Measurements from ENCODE around the gene PITPNM2.

PITPNM2 gene

GRCh38 chr12:123150744-123151456 lies at the start of gene PITPNM2:
TSS of gene PITPNM2 (minus strand) at chr12:123151090. CDS start at chr12:123034590, 116,500 bp downstream.
- DNase-seq, result no peak

- no peak for DNase-seq
Observed at GRCh38 chr12:123200414-123200813, 49.5 kb upstream of the PITPNM2 start.

DNA sequence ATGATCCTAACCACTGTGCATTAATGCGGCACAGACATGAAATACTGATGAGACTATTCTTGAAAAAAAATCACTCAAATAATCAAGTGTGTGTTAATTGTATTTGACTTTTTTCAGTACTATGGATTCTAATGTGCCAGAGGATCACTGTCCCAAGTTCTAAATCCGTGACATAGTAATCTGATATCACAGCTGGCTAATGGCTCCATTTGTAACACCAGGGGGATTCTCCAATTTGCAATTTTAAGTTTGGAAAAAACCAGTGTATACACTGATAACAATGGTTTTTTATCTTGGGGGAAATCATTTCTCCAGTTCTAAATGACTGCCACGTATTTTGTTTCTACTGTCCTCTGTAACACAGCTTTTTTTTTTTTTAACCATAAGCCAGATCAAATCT lies 49.0 kb upstream of the PITPNM2 start:
- no peak for DNase-seq

GRCh38 chr12:123187637-123188036 lies 36.7 kb upstream of the PITPNM2 start:
- no peak for DNase-seq

GRCh38 chr12:123180171-123180570 lies 29.3 kb upstream of the PITPNM2 start:
- DNase-seq, result no peak

DNA sequence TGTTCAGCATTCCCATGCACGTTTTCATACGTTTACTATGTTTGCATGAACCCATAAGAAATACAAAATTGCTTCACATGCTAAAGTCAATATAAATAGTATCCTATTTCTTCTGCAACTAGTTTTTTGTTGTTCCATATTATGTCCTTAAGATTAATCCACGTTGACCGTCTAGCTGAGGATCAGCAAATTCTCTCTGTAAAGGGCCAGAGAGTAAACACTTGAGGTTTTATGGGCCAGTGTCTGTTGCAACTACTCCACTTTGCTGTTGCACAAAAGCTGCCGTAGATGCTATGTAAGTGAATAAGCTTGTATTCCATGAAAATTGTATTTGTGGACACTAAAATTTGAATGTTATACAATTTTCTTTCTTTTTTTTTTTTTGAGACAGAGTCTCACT lies 21.1 kb upstream of the PITPNM2 start:
- no peak for DNase-seq

- DNase-seq, result no peak
Observed at GRCh38 chr12:123167329-123167728, 16.4 kb upstream of the PITPNM2 start.

- DNase-seq, result no peak
Observed at GRCh38 chr12:123165537-123165936, 14.6 kb upstream of the PITPNM2 start.

DNA sequence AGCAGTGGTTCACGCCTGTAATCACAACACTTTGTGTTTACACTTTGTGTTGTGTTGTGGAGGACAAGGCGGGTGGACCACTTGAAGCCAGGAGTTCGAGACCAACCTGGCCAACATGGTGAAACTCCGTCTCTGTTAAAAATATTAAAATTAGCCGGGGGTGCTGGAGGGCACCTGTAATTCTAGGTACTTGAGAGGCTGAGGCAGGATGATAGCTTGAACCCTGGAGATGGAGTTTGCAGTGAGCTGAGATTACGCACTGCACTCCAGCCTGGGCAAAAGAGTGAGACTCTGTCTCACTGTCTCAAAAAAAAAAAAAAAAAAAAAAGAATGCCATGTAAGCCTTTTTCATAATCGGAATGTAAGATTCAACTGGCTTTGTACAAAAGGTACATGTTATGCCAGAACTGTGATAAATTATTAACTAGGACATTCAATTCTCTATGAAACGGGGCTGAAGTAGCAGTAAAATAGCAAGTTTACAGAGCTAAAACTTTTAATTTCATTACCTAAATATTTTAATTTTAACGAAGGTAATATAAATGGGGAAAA lies 13.9 kb upstream of the PITPNM2 start:
- no peak for DNase-seq

DNA sequence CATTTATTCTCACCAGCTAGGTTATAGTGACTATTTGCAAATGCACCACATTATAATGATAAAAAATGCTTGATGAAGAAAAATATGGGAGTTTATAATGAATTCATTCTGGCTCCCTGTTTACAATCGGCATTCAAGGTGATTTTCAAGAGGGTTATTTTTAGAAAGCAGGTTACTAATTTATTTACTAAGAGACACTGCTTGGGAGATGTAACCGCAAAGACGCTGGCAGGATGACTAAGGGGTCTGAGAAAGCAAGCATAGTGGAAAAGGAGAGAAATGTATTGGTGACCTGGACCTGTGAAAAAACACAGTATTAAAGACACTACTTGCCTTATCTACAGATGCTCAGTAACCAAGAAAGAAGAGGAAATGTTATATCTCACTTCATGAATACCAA lies 13.3 kb upstream of the PITPNM2 start:
- DNase-seq, result no peak

DNA sequence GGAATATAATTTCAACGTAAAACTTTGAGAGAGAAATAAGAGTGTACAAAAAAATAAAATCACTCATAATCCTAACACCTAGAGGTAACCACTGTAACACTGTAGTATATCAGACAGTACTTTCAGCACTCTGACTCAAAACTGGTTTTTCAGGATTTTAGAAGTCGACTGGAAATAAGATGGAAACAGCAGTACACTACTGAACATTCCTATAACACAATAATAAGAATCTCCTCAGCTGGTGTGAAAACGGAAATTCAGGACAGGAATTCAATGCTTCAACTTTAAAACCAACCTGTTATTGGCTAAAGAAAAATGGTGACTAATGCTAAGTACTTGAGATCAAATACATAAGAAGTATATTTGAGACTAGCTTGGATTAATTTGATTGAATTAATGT lies 12.3 kb upstream of the PITPNM2 start:
- DNase-seq, result no peak

DNA sequence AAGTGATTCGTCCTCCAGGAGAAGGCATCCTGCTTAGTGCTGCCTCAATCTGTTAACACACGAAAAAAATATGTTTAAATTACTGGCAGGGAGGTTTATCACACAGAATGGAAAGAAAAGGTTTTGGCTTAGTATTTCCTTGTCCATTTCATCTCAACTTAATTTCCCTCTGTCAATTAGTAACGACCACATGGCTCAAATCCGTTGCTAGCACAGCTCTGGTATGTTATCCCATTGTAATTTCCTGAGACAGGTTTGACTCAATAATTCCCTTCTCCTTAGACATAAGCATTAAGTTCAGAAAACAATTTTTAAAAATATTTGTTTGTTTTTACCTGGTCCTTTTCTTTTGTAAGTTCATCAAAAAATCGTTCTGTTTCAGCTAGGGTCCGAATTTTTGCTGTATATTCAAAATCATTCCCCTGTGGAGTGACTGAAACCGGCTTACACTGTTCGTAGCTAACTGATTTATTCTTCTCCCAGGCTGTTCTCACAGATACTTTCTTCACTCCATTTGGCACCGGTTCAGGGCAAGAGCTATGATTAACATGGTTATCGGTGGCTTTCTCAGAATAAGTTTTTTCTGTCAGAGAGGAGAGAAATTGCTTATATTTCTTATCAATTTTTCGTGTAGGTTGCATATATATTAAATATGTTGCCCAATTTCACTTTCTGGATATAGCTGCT lies 10.1 kb upstream of the PITPNM2 start:
- DNase-seq, result no peak

DNA sequence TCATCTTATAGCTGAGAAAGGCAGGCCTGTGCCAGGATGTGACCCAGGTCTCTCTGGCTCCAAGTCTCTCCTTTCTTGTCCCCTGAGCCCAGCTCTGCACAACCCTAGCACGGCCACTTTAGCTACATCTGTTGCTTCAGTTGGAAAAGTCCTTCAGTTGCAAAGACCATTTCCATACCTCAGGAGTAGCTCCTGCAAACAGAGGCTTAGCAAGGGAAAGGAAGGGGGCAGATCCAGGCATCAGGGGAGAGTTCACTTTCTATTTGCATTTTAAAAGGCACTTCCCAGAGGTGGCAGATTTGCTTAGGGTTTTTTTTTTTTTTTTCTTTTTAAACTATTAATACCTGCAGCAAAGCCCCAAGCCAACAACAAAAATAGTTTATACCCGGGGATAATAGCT lies 3.0 kb upstream of the PITPNM2 start:
- no peak for DNase-seq

GRCh38 chr12:123152833-123153232 lies 1.9 kb upstream of the PITPNM2 start:
- no peak for DNase-seq

DNA sequence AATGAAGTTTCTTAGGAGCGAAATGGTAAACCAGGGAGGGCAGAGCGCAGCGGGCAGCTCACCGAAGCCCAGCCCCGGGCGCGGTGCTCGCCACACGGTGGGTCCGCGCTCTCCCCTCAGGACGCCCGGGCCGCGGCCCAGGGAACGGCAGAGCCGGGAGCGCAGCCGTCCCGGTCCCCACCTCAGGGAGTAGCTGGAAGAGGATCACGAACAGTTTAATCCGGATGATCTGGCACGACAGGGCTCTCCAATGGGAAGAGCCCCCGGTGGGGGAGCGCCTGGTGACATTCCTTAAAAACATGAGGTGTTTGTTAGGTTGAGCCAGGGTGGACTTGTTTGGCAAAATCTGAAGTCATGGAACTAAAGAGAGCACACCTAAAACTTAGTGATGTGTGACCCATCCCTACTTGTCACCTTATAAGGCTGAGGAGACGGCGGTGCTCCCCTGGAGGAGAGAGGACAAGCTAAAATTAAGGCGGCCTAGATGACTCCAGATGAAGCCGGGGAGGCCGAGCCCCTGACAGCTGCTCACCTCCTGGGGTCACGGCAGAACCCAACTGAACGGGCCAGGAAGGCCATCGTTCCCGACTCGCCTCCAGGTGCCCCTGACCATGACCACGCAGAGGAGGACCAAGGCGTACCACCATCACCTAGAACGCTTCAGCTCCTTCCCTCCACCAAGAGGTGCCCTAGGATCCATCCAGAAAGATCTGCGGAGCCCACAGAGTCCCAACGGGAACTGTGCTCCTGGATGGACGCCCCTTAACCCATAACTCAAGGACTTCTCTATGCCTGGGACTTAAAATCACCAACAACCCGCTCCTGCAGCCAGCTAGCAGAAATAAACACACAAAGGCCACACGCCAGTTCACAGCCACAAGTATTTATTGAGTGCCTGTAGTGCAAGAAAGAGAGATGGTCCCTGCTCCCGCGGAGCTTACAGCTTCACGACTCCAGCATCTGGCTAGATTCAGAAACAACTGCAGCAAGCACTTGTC lies 866 bp upstream of the PITPNM2 start:
- no peak for DNase-seq

DNA sequence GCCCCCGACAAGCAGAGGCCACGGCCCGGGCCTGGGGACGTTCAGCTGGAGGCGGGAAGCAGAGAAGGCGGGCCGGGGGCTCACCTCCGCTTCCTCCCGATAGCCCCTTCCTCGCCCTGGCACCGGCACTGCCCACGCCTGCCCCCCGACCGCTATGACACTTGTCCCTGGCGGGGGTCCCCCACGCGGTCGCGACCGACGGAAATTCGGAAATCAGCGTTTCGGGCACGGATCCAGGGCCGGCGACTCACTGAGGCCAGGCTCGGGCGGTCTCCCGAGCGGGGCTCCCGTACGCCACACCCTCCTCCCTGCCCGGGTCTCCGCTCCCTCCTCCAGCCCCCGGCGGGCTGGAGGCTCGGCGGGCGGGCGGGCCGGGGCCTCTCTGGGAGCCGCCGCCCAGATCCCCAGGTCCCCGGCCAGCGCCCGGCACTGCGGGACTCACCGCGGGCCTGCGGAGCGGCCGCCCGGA lies 581 bp downstream of the PITPNM2 start:
- DNase-seq, result no peak

- no peak for DNase-seq
Observed at GRCh38 chr12:123149501-123150274, 1.2 kb downstream of the PITPNM2 start.

GRCh38 chr12:123149088-123149487 lies 1.8 kb downstream of the PITPNM2 start:
- no peak for DNase-seq

GRCh38 chr12:123148655-123149054 lies 2.2 kb downstream of the PITPNM2 start:
- no peak for DNase-seq

DNA sequence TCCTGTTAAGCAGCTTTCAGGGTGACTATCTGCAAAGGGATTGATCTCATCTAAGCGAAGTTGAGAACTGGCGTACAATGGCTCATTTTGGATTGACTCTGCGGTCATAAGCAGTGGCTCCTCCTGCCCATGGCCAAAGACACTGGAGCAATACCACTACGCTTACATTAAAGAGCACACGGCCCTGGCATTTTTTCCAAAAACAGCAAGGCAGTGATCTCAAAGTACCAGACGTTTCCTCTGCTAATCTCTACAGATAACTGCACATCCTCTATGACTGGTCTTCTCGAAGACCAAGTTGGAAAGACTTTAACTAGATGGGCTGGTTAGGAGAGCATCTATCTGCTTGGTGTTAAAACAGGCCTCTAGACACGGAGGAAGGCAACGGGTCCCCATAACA lies 2.7 kb downstream of the PITPNM2 start:
- no peak for DNase-seq

DNA sequence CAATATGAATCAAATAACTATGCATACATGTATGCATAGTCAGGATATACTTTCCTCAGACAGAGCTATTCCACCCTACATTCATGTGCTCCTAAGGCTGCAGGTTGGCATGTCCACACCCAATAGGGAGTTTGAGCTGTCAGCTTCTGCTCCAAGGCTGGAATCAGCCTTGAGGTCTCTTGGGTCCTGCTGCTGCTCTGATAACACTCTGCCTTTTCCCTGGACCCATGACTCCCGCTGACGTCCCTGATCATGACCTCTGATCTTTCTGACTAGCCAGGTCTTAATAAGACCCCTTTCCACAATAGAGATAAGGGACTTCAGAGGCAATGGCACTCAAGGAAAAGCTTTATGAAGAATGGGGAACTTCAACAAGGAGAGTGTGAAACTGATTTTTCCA lies 5.7 kb downstream of the PITPNM2 start:
- DNase-seq, result no peak

Data from NCI-H1417 treated with DMSO at 0.1 percent for 48 hours (cell line).